Measurements from ENCODE around the gene ACKR2.

Gene ACKR2

GRCh38 chr3:42769477-42770131, 39.6 kb upstream of the ACKR2 start:
- intact Hi-C loops (cut with DNase I; ENCODE audit: low total_unique reads), result no loop called here
- no peak for DNase-seq
- no peak overlapping the region for H3K27ac ChIP-seq
- no peaks in the 10 kb centered on the region for H3K9me3 ChIP-seq
- H3K27me3 ChIP-seq, result no peaks in the 10 kb centered on the region
- peaks cover 0 to 17% (median 7%) of the 10 kb centered on the region in 4 donors for H3K4me1 ChIP-seq
- no peak overlapping the region for H3K4me3 ChIP-seq
- TF ChIP-seq CTCF (IDR thresholded peaks at IDR 0.05), result no peak
- no peaks in the 10 kb centered on the region for H3K36me3 ChIP-seq

GRCh38 chr3:42771271-42771670, 38.0 kb upstream of the ACKR2 start:
- no peak overlapping the region for H3K4me3 ChIP-seq
- no peak overlapping the region for H3K27ac ChIP-seq
- H3K36me3 ChIP-seq, result no peaks in the 10 kb centered on the region

GRCh38 chr3:42772670-42773408, 36.4 kb upstream of the ACKR2 start, which contains the start of gene CCDC13:
CCDC13 (minus strand) TSS chr3:42773253; CDS start chr3:42758345, 14,908 bp downstream.
- DNase-seq, result peak; percentile 96 to 97
- H3K36me3 ChIP-seq, result no peaks in the 10 kb centered on the region
- H3K27ac ChIP-seq, result peak within 1 kb of the TSS; percentile 64
- peak within 1 kb of the TSS; percentile 47 to 58 for H3K4me3 ChIP-seq
- H3K9me3 ChIP-seq, result no peaks in the 10 kb centered on the region
- H3K4me1 ChIP-seq, result peaks cover 0 to 17% (median 9%) of the 10 kb centered on the region in 4 donors
- TF ChIP-seq CTCF (IDR thresholded peaks at IDR 0.05), result no peak
- intact Hi-C loops (cut with DNase I; ENCODE audit: low total_unique reads), result no loop called here
- no peaks in the 10 kb centered on the region for H3K27me3 ChIP-seq

More at GRCh38 chr3:42771271-42771670, 38.0 kb upstream of the ACKR2 start:
- no peaks in the 10 kb centered on the region for H3K27me3 ChIP-seq
- TF ChIP-seq CTCF (IDR thresholded peaks at IDR 0.05), result no peak
- intact Hi-C loops (cut with DNase I; ENCODE audit: low total_unique reads), result no loop called here
- H3K9me3 ChIP-seq, result no peaks in the 10 kb centered on the region
- DNase-seq, result no peak
- H3K4me1 ChIP-seq, result peaks cover 0 to 17% (median 7%) of the 10 kb centered on the region in 4 donors

GRCh38 chr3:42773409-42773751, 35.9 kb upstream of the ACKR2 start:
- Histone ChIP-seq H3K4me1 (peaks cover 0 to 17% (median 12%) of the 10 kb centered on the region in 4 donors), H3K9me3 (no peaks in the 10 kb centered on the region), H3K27me3 (no peaks in the 10 kb centered on the region), H3K27ac (peak overlapping the region; percentile 64), H3K4me3 (peak overlapping the region; percentile 47 to 58), H3K36me3 (no peaks in the 10 kb centered on the region)
- no peak for TF ChIP-seq CTCF (IDR thresholded peaks at IDR 0.05)
- intact Hi-C loops (cut with DNase I; ENCODE audit: low total_unique reads), result no loop called here
- DNase-seq, result no peak

- intact Hi-C loops (cut with DNase I; ENCODE audit: low total_unique reads), result no loop called here
- Histone ChIP-seq H3K27ac (peak overlapping the region; percentile 48 to 60), H3K27me3 (no peaks in the 10 kb centered on the region), H3K4me1 (peaks cover 0 to 31% (median 13%) of the 10 kb centered on the region in 4 donors), H3K4me3 (no peak overlapping the region), H3K36me3 (peaks cover 4 to 12% (median 8%) of the 10 kb centered on the region in 3 donors), H3K9me3 (no peaks in the 10 kb centered on the region)
- TF ChIP-seq CTCF (IDR thresholded peaks at IDR 0.05), result no peak
- peak in 1 of 2 donors; percentile 66 for DNase-seq
Measured at GRCh38 chr3:42778644-42779043, 30.6 kb upstream of the ACKR2 start.

Measured in tibial artery (tissue), 4 donors.